ENCODE data around the gene TOX3.

The TOX3 gene

DNA sequence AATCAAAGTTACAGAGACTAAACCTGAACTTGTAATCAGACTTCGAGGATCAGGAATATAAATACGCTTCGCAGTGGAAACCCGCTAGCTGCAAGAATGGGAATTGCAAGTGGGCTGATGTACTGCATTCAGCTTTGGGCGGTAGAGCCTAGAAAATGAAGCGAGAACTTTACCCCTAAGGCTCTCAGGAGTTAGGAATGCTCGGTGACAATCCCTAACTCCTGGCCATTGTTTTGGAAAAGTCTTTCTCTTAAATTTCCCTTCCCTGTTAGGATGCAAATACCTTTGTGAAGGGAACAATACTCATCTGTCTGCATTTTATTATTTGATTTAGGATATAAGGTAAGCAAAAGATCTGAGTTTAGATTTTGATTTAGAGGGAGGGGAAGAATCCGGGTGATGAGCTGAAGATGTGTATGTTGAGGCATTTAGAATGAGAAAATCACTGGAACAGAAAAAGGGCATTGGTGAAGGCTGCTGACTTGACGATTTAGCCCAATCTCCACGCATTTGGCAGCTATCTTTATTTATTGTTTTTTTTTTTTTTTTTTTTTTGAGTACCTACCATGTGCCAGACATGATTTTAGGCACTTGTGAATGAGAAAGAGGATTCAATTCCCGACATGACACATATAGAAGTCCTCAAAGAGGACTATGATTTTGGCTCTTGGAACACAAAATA, 2.2 kb upstream of the TOX3 start:
- TF ChIP-seq, protein P1, sequence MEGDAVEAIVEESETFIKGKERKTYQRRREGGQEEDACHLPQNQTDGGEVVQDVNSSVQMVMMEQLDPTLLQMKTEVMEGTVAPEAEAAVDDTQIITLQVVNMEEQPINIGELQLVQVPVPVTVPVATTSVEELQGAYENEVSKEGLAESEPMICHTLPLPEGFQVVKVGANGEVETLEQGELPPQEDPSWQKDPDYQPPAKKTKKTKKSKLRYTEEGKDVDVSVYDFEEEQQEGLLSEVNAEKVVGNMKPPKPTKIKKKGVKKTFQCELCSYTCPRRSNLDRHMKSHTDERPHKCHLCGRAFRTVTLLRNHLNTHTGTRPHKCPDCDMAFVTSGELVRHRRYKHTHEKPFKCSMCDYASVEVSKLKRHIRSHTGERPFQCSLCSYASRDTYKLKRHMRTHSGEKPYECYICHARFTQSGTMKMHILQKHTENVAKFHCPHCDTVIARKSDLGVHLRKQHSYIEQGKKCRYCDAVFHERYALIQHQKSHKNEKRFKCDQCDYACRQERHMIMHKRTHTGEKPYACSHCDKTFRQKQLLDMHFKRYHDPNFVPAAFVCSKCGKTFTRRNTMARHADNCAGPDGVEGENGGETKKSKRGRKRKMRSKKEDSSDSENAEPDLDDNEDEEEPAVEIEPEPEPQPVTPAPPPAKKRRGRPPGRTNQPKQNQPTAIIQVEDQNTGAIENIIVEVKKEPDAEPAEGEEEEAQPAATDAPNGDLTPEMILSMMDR (IDR thresholded peaks at IDR 0.05; ENCODE audit: insufficient read depth, low read length, missing control alignments) = no peak
- POLR2A ChIA-PET = no interaction called here
- no peak overlapping the region for H3K4me3 ChIP-seq (ENCODE audit: low read depth, low read length)
- CTCF ChIA-PET = interaction anchor here (1.2 kb wide), 1 partner anchor 363 kb away, joined by 3 read pairs; no protein-coding TSS in a partner anchor
- DNase-seq (ENCODE audit: low read depth, low spot score) = no peak

DNA sequence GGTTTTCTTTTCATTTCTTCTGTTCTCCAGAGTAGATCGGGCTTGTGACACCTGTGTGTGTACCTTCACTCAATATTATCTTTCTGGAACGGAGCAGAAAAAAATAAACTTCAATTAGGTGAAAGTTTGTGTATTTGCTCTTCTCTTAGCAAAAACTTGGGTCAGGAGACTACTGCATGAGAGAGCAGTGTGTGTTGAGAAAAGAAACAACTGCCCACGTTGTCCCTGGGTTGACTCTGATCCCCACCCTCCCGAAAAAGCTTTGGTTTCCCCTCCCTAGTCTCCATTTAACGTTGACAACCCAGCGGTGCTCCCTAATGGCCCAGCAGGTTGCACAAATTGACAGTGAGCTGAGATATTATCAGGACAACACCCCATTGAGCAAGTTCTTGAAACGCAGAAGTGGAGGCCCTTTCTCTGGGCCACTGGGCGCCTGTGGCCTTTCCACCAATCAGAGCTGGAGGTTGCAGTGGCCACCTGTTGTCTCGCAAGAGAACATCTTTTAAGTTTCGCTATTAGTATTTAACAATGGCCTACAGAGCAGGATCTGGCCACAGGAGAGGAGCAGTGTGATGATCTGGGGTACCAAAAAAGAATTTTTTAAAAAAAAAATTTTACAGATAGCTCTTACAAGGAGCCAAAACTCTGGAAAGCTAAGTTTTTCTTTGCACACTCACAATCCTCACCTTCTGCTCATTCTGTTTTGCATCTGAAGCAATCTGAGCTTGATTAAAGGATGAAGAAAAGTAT, 1.5 kb upstream of the TOX3 start:
- ChIA-PET POLR2A (no interaction called here), CTCF (interaction anchor here (1.2 kb wide), 2 partner anchors 364 to 566 kb away, joined by 3 read pairs; no protein-coding TSS in a partner anchor)
- no peak overlapping the region for H3K4me3 ChIP-seq (ENCODE audit: low read depth, low read length)
- TF ChIP-seq, protein P1 (IDR thresholded peaks at IDR 0.05; ENCODE audit: insufficient read depth, low read length, missing control alignments) = no peak
- DNase-seq (ENCODE audit: low read depth, low spot score) = no peak

DNA sequence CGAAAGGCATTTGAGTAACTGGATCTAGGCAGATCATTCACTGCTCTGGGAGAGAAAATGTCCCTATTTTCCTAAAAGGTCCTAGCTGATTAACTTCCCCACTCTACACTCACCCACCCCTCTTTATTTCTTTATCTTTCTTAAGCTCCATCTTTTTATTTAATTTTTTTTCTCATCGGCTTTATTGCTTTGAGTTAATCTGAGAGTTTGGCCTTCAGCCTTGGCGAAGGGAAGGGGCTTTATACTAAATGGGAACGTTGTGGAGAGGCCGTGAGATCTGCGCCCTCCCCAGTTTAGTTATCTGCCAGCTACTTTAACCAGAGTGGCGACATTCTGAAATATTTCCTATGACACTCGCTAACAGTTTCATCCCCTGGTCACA, 882 bp upstream of the TOX3 start:
- TF ChIP-seq, protein P1 (IDR thresholded peaks at IDR 0.05; ENCODE audit: insufficient read depth, low read length, missing control alignments) = no peak
- DNase-seq (ENCODE audit: low read depth, low spot score) = no peak
- ChIA-PET CTCF (interaction anchor here (1.2 kb wide), 2 partner anchors 365 to 565 kb away, joined by 3 read pairs; no protein-coding TSS in a partner anchor), POLR2A (no interaction called here)
- no peak overlapping the region for H3K4me3 ChIP-seq (ENCODE audit: low read depth, low read length)

DNA sequence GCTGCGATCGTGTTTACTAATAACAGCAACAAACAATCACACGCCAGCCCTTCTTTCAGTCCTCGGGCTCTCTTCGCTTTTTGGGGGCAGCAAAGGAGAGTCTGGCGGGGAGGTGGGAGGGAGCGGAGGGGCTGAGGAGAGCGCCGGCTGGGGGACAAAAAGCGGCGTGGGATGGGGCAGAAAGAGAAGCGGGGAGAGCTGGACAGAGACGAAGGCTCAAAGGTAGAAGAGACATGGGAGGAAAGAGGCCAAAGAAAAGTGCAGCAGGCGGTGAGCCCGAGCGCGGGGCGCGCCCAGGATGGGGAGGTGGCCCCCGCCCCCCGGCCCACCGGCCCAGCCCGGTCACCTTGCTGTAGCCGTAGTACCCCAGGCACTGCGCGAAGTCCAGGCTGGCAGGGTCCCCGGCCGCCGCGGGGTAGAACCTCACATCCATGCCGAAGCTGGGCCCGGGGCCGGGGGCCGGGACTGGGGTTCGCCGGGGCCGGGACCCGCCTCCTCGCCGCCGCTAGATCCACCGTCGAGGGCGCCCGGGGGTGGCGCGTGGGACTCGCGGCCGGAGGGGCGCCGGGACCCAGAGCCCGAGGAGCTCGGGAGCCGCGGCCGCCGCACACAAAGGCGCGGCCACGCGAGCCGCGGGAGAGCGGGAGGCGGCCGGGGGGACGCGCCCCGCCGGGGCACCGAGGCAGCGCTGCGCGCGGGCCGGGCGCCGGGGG, 496 bp downstream of the TOX3 start:
- H3K4me3 ChIP-seq (ENCODE audit: low read depth, low read length) = no peak overlapping the region
- TF ChIP-seq, protein P1 (IDR thresholded peaks at IDR 0.05; ENCODE audit: insufficient read depth, low read length, missing control alignments) = no peak
- POLR2A ChIA-PET = no interaction called here
- CTCF ChIA-PET = no interaction called here
- no peak for DNase-seq (ENCODE audit: low read depth, low spot score)

DNA sequence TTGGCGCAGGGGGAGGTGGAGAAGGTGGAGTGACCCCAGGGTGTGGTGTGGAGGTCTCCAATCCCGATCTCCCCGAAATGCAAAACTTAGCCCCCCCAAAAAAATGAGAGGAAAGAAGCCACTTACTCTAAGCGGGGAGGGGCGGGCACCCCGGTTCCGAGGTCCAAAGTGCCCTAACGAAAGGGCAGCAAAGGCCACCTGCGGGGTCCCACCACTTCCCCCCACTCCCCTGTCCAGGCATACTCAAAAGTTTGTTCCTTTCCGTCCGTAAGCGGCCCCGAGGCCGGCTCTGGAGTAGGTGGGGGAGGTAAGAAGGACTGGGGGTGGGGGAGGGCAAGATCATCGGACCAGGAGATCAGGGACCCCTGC, 1.1 kb downstream of the TOX3 start:
- ChIA-PET POLR2A (no interaction called here), CTCF (no interaction called here)
- DNase-seq (ENCODE audit: low read depth, low spot score) = no peak
- TF ChIP-seq, protein P1 (IDR thresholded peaks at IDR 0.05; ENCODE audit: insufficient read depth, low read length, missing control alignments) = no peak
- no peak overlapping the region for H3K4me3 ChIP-seq (ENCODE audit: low read depth, low read length)
